Upper lobe of right lung (tissue), 1 donor: Measurements from ENCODE around the gene C1orf167. TPM values are rescaled to one million over a fixed set of nuclear protein-coding genes. Genes with fewer than 3 reads are reported as not detected.

Source experiments
- ATAC-seq: fragments of 200-7000 bp; cut with Tn5 transposase; one replicate; pipeline ENCODE4 v1.9.1; 2020; ENCODE audit warnings: mild to moderate bottlenecking, moderate library complexity
- DNase-seq: peaks from one replicate; pipeline ENCODE4 v3.0.0-alpha.2; 2020
- H3K27ac ChIP-seq: fragments of 200-600 bp; one replicate; pipeline ENCODE4 v1.8.0; 2022
- H3K27me3 ChIP-seq: fragments of 200-600 bp; one replicate; pipeline ENCODE4 v1.8.0; 2022; ENCODE audit warnings: mild to moderate bottlenecking
- H3K36me3 ChIP-seq: fragments of 200-600 bp; one replicate; pipeline ENCODE4 v1.8.0; 2022
- H3K4me1 ChIP-seq: fragments of 200-600 bp; one replicate; pipeline ENCODE4 v1.8.0; 2022
- H3K4me3 ChIP-seq: fragments of 200-600 bp; one replicate; pipeline ENCODE4 v1.8.0; 2022; ENCODE audit warnings: mild to moderate bottlenecking
- H3K9me3 ChIP-seq: fragments of 200-600 bp; one replicate; pipeline ENCODE4 v1.8.0; 2022
- CTCF ChIP-seq: fragments of 200-600 bp; IDR thresholded peaks from one replicate; pipeline ENCODE4 v1.8.0; 2022; ENCODE audit warnings: antibody characterized with exemption
- intact Hi-C: fragments of 100-400 bp; cut with DNase I; formaldehyde crosslinking; loops from one replicate; pipeline ENCODE4 v1.11.0; 2022
- total RNA-seq: library from RNA; stranded (reverse); fragmentation: NEBNext Ultra II Directional; extraction: Animal tissue kit (Norgen Biotek cat#: 25700); gene quantifications from one replicate; pipeline ENCODE4 v1.2.1, GENCODE V29; 2021
- donor health status: DM: no; HTN: yes; CAD: no; lungs with severe emphysema.

C1orf167 gene
- total RNA-seq, 1 donor from 2014 or later, result 4.7 TPM

- intact Hi-C loops, result no loop called here
- Histone ChIP-seq H3K27me3 (no peaks in the 10 kb centered on the region), H3K36me3 (peaks cover 46% of the 10 kb centered on the region), H3K27ac (no peak overlapping the region), H3K4me3 (no peak overlapping the region), H3K4me1 (no peaks in the 10 kb centered on the region), H3K9me3 (no peaks in the 10 kb centered on the region)
- no peak for ATAC-seq
- no peak for DNase-seq
- no peak for TF ChIP-seq CTCF
Observed at GRCh38 chr1:11751087-11751486, 10.9 kb upstream of the C1orf167 start.

GRCh38 chr1:11752359-11753088, 9.5 kb upstream of the C1orf167 start:
- ATAC-seq, result no peak
- Histone ChIP-seq H3K27me3 (no peaks in the 10 kb centered on the region), H3K27ac (no peak overlapping the region), H3K9me3 (no peaks in the 10 kb centered on the region), H3K36me3 (peaks cover 32% of the 10 kb centered on the region), H3K4me3 (no peak overlapping the region), H3K4me1 (no peaks in the 10 kb centered on the region)
- TF ChIP-seq CTCF, result no peak
- DNase-seq, result no peak
- intact Hi-C loops, result no loop called here

GRCh38 chr1:11753555-11754208, 8.3 kb upstream of the C1orf167 start:
- Histone ChIP-seq H3K4me1 (no peaks in the 10 kb centered on the region), H3K36me3 (peaks cover 24% of the 10 kb centered on the region), H3K27me3 (no peaks in the 10 kb centered on the region), H3K27ac (no peak overlapping the region), H3K9me3 (no peaks in the 10 kb centered on the region), H3K4me3 (no peak overlapping the region)
- TF ChIP-seq CTCF, result no peak
- intact Hi-C loops, result no loop called here
- DNase-seq, result no peak
- no peak for ATAC-seq

GRCh38 chr1:11757047-11757446, 4.9 kb upstream of the C1orf167 start:
- H3K4me1 ChIP-seq, result no peaks in the 10 kb centered on the region
- H3K27ac ChIP-seq, result no peak overlapping the region
- no peak for TF ChIP-seq CTCF
- peaks cover 7% of the 10 kb centered on the region for H3K27me3 ChIP-seq
- H3K4me3 ChIP-seq, result no peak overlapping the region
- H3K36me3 ChIP-seq, result no peaks in the 10 kb centered on the region
- no peaks in the 10 kb centered on the region for H3K9me3 ChIP-seq
- intact Hi-C loops, result no loop called here
- ATAC-seq (no peak), DNase-seq (no peak)

GRCh38 chr1:11759791-11760190, 2.2 kb upstream of the C1orf167 start:
- no peak for ATAC-seq
- TF ChIP-seq CTCF, result no peak
- H3K27ac ChIP-seq, result no peak overlapping the region
- DNase-seq, result no peak
- peaks cover 13% of the 10 kb centered on the region for H3K27me3 ChIP-seq
- intact Hi-C loops, result no loop called here
- no peaks in the 10 kb centered on the region for H3K4me1 ChIP-seq
- no peak overlapping the region for H3K4me3 ChIP-seq
- no peaks in the 10 kb centered on the region for H3K36me3 ChIP-seq
- no peaks in the 10 kb centered on the region for H3K9me3 ChIP-seq
